GM18519 (cell line): Measurements from ENCODE around the gene TMA16.
"Not testable (repeated sequence)": the region's sequence is repeated elsewhere in the genome, so short reads cannot be mapped to it uniquely, and the experiment has no call there.

Source experiments
- ATAC-seq: cut with Tn5 transposase; IDR thresholded peaks from one replicate; pipeline ENCODE4 v1.9.1; 2021; ENCODE audit warnings: mild to moderate bottlenecking, moderate library complexity; ENCODE audit not compliant: unreplicated experiment, low FRiP score

The TMA16 gene

GRCh38 chr4:163494360-163495241, at the start of gene TMA16:
TMA16 (plus strand) TSS chr4:163494690; CDS start chr4:163494802, 112 bp downstream.
- peak; percentile 73 for ATAC-seq

- ATAC-seq, result not testable (repeated sequence)
Observed at GRCh38 chr4:163447023-163447422, 47.5 kb upstream of the TMA16 start.

GRCh38 chr4:163447481-163447880, 47.0 kb upstream of the TMA16 start:
- no peak for ATAC-seq

DNA sequence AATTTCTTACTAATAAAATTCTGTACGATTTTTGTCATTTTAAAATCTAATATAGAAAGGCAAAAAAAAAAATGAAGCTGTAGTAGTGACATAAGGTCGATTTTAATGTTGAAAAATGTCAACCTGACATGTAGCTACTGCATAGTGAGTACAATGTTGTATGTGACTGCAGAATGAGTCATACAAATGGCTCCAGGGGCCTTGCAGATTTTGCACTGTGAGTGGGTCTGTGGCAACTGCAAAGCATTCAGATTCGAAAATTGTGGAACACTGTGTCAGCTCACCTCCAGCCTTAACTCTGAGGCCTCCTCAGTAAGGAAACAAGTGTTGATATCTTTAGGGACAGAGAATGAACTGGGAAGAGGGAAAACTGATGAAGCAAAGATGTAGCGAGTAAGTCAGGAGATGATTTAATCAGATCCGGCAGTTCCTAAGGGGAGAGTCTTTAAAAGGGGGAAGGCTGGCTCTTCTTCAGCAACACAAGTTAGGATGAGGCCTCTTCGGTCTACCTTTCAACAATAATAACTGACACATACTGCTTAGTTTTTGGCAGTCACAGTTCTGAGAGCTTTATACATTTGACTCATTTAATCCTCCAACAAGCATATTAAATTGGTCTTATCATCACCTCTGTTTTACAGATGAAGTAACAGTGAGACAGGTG, 45.8 kb upstream of the TMA16 start:
- no peak for ATAC-seq

- no peak for ATAC-seq
Observed at GRCh38 chr4:163462556-163462955, 31.9 kb upstream of the TMA16 start.

DNA sequence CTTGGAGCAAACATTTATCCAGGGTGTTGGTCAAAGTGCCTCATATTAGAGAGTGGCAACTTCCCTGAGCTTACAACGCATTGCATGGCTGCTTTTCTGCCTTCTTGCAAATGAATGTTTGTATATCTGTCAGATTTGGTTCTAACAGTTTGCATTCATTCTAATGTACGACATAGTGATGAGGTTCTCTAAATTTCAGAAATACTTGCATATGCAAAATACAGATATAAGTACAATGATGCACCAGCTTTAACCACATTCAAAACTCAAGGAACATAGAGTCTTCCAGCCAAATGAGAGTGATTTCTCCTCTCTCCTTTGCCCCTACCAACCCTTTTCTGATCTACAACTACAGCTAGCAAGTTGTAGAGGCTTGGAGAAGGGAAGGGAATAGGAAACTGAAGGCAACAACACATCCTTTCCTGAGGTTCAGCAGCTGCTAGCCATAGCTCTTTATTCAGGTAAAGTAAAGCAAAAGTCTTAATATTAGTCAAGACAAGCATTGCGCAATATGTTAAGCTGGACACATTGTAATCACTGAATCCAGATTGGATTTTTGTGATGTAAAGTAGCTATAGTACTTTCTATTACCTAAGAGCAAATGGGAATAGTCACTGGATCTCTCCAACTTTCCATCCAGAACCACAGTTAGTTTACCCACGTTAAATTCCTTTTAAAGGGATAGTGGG, 27.3 kb upstream of the TMA16 start:
- ATAC-seq, result no peak

DNA sequence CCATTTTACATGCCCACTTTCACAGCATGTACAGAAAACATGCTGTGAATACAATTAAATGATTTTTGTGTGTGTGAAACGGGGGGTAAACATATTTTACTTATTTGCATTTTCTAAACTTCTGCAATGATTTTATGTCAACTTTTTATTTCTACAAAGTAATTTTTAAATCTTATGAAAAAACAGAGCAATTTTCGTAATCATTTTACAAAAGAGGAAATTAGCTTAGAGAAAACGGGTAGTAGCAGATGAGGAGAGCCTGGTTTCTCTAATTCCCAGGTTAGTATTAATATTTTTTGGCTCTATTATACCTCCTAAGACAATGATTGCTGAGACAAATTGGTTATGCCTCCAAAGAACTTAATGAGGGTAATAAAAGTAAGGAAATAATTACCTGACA, 24.1 kb upstream of the TMA16 start:
- ATAC-seq, result no peak

- ATAC-seq, result no peak
Observed at GRCh38 chr4:163473130-163473529, 21.4 kb upstream of the TMA16 start.

- no peak for ATAC-seq
Observed at GRCh38 chr4:163473576-163473975, 20.9 kb upstream of the TMA16 start, which contains the start of gene TKTL2. TKTL2 (minus strand) TSS chr4:163473754; CDS start chr4:163473734, 20 bp downstream.

DNA sequence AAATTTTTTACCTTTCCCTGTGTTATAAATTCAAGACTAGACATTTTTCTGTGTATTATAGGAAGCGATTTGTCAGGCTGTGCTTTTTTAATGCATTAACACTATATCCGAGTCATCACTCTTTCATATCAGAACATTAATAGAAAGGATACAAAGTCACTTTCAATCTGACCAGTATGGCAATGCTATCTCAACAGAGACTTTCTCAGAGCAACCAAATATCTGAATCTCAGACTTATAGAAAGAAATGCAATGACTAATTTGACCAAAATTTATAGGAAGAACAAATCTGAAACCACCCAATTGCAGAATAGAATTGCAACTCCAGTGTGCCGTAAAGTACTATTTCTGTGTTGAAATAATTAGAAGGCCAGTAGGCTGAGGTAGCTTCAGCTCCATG, 20.5 kb upstream of the TMA16 start:
- peak; percentile 51 for ATAC-seq

DNA sequence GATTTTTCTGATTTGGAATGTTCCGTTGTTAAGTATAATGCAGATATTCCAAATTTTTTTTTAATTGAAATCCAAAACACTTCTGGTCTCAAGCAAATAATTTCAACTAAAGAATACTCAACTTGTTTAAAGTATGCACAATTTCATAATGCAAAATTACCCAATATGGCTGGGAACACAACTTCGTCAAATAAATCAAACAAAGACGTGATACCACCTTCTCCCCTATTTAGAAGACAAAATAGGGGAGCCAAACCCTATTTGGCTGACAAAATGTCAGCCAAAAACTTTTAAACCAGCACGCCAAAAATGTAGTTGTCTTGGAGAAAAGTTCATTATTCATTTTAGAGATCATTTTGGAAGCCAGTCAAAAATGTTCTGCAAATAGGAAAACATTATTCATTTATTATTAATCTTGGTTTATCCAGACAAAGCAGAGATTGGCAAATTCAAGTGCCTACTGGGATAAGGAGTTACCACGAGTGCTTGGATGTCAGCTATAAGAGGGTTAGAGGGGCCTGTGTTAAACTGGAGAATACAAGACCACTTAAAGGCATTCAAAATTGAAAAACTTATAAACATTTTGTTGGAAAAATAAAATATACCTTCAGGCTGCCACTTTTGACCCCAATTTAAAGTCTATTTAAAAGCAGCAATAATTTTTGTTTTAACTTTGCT, 17.6 kb upstream of the TMA16 start:
- ATAC-seq, result no peak

GRCh38 chr4:163482190-163482589, 12.3 kb upstream of the TMA16 start:
- ATAC-seq, result peak; percentile 84

DNA sequence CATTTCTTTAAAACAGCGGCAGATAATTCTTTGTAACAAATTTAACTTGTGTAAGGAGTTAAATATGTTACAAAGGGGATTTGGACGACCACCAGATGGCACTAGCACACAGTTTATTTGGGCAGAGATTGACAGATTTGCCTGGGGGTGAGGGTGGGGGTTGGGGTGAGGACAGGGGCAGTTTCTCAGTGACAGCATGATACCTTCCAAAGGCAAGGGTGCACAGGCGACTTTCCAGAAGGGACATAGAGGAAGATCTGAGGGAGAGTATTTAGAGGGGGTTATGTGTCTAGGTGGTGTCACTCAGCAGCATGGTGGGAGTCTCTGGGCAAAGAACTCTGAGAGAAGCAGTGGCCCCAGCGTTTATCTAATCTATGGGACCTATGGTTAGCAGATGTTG, 9.6 kb upstream of the TMA16 start:
- ATAC-seq, result peak; percentile 40

DNA sequence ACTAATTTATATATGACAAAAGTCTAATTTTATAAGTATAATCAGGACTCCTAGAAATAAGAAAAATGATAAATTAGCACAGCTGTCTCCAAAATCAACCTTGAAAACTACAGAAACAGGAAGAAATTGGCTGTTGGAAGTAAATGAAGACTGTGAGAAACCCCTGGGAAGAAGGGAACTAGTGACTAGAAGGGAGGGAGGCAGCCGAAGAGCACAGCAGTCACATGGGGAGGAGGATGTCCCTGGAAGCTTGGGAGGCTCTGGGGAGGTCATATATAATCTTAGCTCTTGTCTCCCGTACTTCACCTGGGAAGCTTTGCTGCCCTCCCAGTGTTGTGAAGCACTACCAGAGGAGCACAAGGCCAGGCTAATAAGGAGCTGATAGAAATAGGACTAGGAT, 8.9 kb upstream of the TMA16 start:
- no peak for ATAC-seq

- ATAC-seq, result no peak
Observed at GRCh38 chr4:163486321-163486720, 8.2 kb upstream of the TMA16 start.

- ATAC-seq, result no peak
Observed at GRCh38 chr4:163489929-163490328, 4.6 kb upstream of the TMA16 start.

DNA sequence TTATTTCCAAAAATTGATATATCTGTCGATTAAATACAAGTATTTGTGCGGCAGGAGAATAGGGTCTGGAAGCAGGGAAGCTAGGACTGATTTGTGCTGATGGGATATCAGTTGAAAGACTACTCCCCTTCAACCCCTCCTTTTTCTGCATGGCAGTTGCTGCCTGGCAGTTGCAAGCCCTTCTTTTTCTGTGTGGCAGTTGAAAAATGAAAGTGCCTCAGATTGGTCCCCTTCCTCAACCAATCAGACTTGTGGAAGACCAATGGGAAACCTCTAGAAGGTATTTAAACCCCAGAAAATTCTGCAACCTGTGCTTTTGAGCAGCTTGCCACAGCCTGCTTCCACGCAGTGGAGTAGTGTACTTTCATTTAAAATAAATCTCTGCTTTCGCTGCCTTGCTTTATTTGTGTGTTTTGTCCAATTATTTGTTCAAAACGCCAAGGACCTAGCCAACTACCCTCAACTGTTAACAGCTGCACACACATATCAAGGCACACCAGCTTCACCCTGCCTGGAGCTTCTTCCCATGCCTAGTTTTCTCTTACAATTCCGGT, 1.5 kb upstream of the TMA16 start:
- no peak for ATAC-seq

- no peak for ATAC-seq
Observed at GRCh38 chr4:163493643-163494359, 689 bp upstream of the TMA16 start.

- peak; percentile 32 for ATAC-seq
Observed at GRCh38 chr4:163495900-163496299, 1.4 kb downstream of the TMA16 start.

DNA sequence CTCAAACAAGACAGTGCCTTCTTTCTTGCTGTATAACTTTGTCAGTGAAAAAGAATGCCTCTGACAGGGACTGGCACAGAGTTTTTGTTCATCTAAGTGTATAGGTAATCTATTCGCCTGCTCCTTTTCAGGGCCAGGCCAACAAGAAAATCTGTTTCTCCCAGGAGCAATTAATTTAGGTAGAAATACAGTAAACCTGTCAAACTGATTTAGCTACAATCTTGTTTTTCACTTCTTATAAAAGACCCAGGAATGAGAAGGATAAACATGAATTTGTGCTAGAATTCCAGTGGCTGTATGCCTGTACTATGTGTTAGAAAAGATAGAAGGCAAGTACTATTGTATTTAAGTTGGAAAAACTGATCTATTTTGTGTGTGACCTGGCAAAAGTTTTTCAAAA, 6.1 kb downstream of the TMA16 start:
- ATAC-seq, result no peak
